GM12874 (cell line): ENCODE results near the gene PRB4.
A peak's percentile ranks its signal among the peaks of the same experiment; 100 is the strongest.

ENCODE experiments used
- CTCF ChIP-seq: IDR thresholded peaks from 2 replicates; pipeline ENCODE4 v1.5.1; 2011; ENCODE audit warnings: low read depth, mild to moderate bottlenecking, control low read depth, low read length, moderate library complexity; ENCODE audit not compliant: insufficient read depth

Gene PRB4

GRCh38 chr12:11310336-11310735 is at the start of gene PRB4:
TSS of gene PRB4 (minus strand) at chr12:11310436. CDS start at chr12:11310398, 38 bp downstream.
- no peak for TF ChIP-seq CTCF

- no peak for TF ChIP-seq CTCF
These were observed 38.2 kb upstream of the PRB4 start for GRCh38 chr12:11348439-11348838.

GRCh38 chr12:11347810-11348209 is 37.6 kb upstream of the PRB4 start:
- TF ChIP-seq CTCF = peak; percentile 18; the same call in 1 of the 2 replicates

GRCh38 chr12:11344500-11344899 is 34.3 kb upstream of the PRB4 start:
- TF ChIP-seq CTCF = no peak

GRCh38 chr12:11324426-11324825 is 14.2 kb upstream of the PRB4 start:
- TF ChIP-seq CTCF = no peak

GRCh38 chr12:11321980-11322379 is 11.7 kb upstream of the PRB4 start:
- no peak for TF ChIP-seq CTCF

- TF ChIP-seq CTCF = no peak
These were observed 3.1 kb downstream of the PRB4 start for GRCh38 chr12:11307143-11307542.

GRCh38 chr12:11273449-11273848 is 36.8 kb downstream of the PRB4 start:
- no peak for TF ChIP-seq CTCF
